GM21717 (cell line): ENCODE data around the gene TEX19.
"Not testable (repeated sequence)": the region's sequence is repeated elsewhere in the genome, so short reads cannot be mapped to it uniquely, and the experiment has no call there.

Source experiments
- ATAC-seq: cut with Tn5 transposase; IDR thresholded peaks from one replicate; pipeline ENCODE4 v1.9.1; 2021; ENCODE audit warnings: mild to moderate bottlenecking, moderate library complexity; ENCODE audit not compliant: unreplicated experiment

Gene TEX19

GRCh38 chr17:82373731-82374625, 14.9 kb downstream of the TEX19 start:
- no peak for ATAC-seq

- no peak for ATAC-seq
Observed at GRCh38 chr17:82374626-82375331, 15.7 kb downstream of the TEX19 start.

GRCh38 chr17:82375359-82376041, 16.5 kb downstream of the TEX19 start:
- no peak for ATAC-seq

GRCh38 chr17:82376042-82376730, 17.1 kb downstream of the TEX19 start:
- no peak for ATAC-seq

- ATAC-seq, result not testable (repeated sequence)
Observed at GRCh38 chr17:82377294-82377693, 18.2 kb downstream of the TEX19 start.

GRCh38 chr17:82377924-82378740, 19.1 kb downstream of the TEX19 start:
- ATAC-seq, result no peak

GRCh38 chr17:82378741-82379021, 19.6 kb downstream of the TEX19 start:
- no peak for ATAC-seq

GRCh38 chr17:82380860-82381702, 22.0 kb downstream of the TEX19 start:
- ATAC-seq, result no peak

- ATAC-seq, result not testable (repeated sequence)
Observed at GRCh38 chr17:82381703-82382009, 22.6 kb downstream of the TEX19 start.

- ATAC-seq, result not testable (repeated sequence)
Observed at GRCh38 chr17:82382220-82382932, 23.3 kb downstream of the TEX19 start.

GRCh38 chr17:82382933-82383255, 23.8 kb downstream of the TEX19 start:
- no peak for ATAC-seq

- ATAC-seq, result no peak
Observed at GRCh38 chr17:82383411-82383810, 24.4 kb downstream of the TEX19 start.

GRCh38 chr17:82384051-82384729, 25.1 kb downstream of the TEX19 start:
- ATAC-seq, result no peak

GRCh38 chr17:82384730-82385481, 25.9 kb downstream of the TEX19 start:
- no peak for ATAC-seq

- no peak for ATAC-seq
Observed at GRCh38 chr17:82385559-82386254, 26.7 kb downstream of the TEX19 start.

- ATAC-seq, result no peak
Observed at GRCh38 chr17:82386255-82386831, 27.3 kb downstream of the TEX19 start.
